Activated T-helper 1 cell treated with anti-CD3 and anti-CD28 coated beads, Interleukin-12 subunit alpha, Interleukin-12 subunit beta, Interleukin-2, Interleukin-4 antibody, amounts not matched to agents 30 ng/mL and 10 ng/mL and 1 ng/mL, durations not matched to agents 14 hours and 24 hours and 36 hours (primary cell): ENCODE data around the gene EPB41L4B. TPM values are rescaled to one million over a fixed set of nuclear protein-coding genes. Genes with fewer than 3 reads are reported as not detected.
"Not testable (repeated sequence)": the region's sequence is repeated elsewhere in the genome, so short reads cannot be mapped to it uniquely, and the experiment has no call there.

Experiments
- DNase-seq: peaks from one replicate; pipeline ENCODE4 v3.0.0; 2021; ENCODE audit warnings: low spot score
- H3K27ac Mint-ChIP-seq: one replicate; pipeline ENCODE4 v1.8.0; 2021; ENCODE audit warnings: mild to moderate bottlenecking, mixed read lengths
- H3K27me3 Mint-ChIP-seq: one replicate; pipeline ENCODE4 v1.8.0; 2022; ENCODE audit warnings: mild to moderate bottlenecking, moderate library complexity, mixed read lengths; ENCODE audit not compliant: insufficient read depth
- H3K36me3 Mint-ChIP-seq: one replicate; pipeline ENCODE4 v1.8.0; 2021; ENCODE audit warnings: low read depth, mixed read lengths
- H3K4me1 Mint-ChIP-seq: one replicate; pipeline ENCODE4 v1.8.0; 2021; ENCODE audit warnings: low read depth, mixed read lengths
- H3K4me3 Mint-ChIP-seq: one replicate; pipeline ENCODE4 v1.8.0; 2021; ENCODE audit warnings: mild to moderate bottlenecking, moderate library complexity, mixed read lengths
- H3K9me3 Mint-ChIP-seq: one replicate; pipeline ENCODE4 v1.8.0; 2021; ENCODE audit warnings: mixed read lengths
- intact Hi-C: fragments of 100-400 bp; cut with micrococcal nuclease; formaldehyde crosslinking; loops from one replicate; pipeline ENCODE4 v1.15.1; 2024
- total RNA-seq: library from RNA; stranded (reverse); gene quantifications from 2 replicates; pipeline ENCODE4 v1.2.3, GENCODE V29; 2022

Gene EPB41L4B
- total RNA-seq, 1 donor from 2014 or later: 2.2 TPM

DNA sequence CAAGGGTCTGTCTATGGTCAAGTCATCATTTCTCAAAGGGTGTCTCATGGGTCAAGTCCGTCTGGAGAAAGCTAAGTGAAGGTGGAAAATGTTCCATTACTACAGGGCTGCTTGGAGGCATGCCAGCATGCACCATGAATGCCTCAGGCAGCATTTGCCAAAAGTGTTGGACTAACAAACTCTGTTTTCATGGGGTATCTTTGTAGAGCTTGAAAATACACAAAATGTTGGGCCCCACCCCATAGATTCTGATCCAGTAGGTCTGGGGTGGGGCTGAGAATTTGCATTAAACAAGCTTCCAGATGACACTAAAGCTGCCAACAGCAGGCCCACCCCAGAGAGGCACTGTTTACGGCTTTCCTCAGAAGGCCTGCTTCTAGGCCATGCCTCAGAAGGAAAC lies 78.8 kb downstream of the EPB41L4B start:
- intact Hi-C loops: no loop called here
- H3K36me3 Mint-ChIP-seq: no peaks in the 10 kb centered on the region
- no peak overlapping the region for H3K27ac Mint-ChIP-seq
- no peak for DNase-seq
- peaks cover 28% of the 10 kb centered on the region for H3K27me3 Mint-ChIP-seq
- no peaks in the 10 kb centered on the region for H3K4me1 Mint-ChIP-seq
- H3K4me3 Mint-ChIP-seq: no peak overlapping the region
- no peaks in the 10 kb centered on the region for H3K9me3 Mint-ChIP-seq

DNA sequence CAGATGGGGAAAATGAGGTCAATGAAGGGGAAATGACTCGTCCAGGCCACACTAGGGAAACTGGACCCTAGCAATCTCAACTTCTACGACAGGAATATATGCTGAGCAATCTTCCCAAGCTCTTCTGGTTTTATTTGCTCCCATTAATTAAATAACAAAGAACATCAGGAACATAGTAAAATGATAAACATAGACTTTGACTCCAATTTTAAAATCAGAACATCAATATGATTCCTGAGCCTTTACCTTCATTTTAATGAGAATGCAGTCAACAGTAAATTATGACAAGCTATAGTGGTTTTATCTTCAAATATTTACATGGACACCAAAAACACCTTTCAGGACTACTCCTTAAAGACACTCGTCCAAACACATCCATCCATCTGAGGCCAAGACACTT lies 79.7 kb downstream of the EPB41L4B start:
- H3K4me1 Mint-ChIP-seq: no peaks in the 10 kb centered on the region
- intact Hi-C loops: no loop called here
- DNase-seq: no peak
- no peaks in the 10 kb centered on the region for H3K36me3 Mint-ChIP-seq
- no peak overlapping the region for H3K27ac Mint-ChIP-seq
- H3K27me3 Mint-ChIP-seq: peaks cover 29% of the 10 kb centered on the region
- H3K9me3 Mint-ChIP-seq: no peaks in the 10 kb centered on the region
- no peak overlapping the region for H3K4me3 Mint-ChIP-seq

- no peaks in the 10 kb centered on the region for H3K4me1 Mint-ChIP-seq
- no peak overlapping the region for H3K4me3 Mint-ChIP-seq
- intact Hi-C loops: no loop called here
- no peaks in the 10 kb centered on the region for H3K36me3 Mint-ChIP-seq
- no peaks in the 10 kb centered on the region for H3K9me3 Mint-ChIP-seq
- H3K27ac Mint-ChIP-seq: no peak overlapping the region
- no peak for DNase-seq
- peaks cover 28% of the 10 kb centered on the region for H3K27me3 Mint-ChIP-seq
Measured at GRCh38 chr9:109239240-109239639, 81.6 kb downstream of the EPB41L4B start.

DNA sequence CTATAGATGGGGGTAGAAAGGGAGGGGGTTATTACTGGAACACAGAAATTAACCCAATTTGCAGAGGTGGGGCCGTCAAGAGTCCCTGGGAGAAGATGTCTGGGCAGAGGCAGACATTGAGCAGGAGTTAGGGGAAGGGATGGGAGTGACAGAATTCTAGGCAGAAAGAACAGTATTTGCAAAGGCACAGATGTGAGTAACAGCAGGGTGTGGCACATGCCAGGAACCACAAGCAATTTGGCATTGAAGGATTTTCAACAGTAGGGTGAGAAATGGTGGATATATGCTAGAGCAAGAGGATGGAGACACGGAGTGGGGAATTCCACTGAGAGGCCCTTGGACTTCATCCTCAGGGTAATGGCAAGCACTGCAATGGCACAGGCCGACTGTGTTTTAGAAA lies 82.2 kb downstream of the EPB41L4B start:
- intact Hi-C loops: no loop called here
- Mint-ChIP-seq H3K27ac (no peak overlapping the region), H3K36me3 (no peaks in the 10 kb centered on the region), H3K4me3 (no peak overlapping the region), H3K9me3 (no peaks in the 10 kb centered on the region), H3K4me1 (no peaks in the 10 kb centered on the region), H3K27me3 (peaks cover 22% of the 10 kb centered on the region)
- no peak for DNase-seq

DNA sequence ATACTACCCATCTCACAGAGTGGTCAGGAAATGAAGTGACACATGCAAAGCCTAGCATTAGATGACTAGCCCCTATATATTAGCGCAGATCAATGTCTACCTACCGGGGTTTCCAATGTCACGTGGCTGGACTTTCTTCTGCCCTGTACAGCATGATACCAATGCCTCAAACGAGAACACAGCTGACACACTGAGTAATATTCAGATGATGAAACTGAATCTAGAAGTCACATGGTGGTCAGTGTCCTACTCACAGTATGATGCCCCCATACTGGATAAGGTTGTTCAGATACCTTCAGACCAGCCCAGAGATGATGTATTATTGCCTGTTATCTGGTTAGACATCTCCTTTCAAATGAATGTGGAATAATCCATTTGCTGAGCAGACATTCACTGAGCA lies 82.7 kb downstream of the EPB41L4B start:
- H3K27me3 Mint-ChIP-seq: peaks cover 19% of the 10 kb centered on the region
- intact Hi-C loops: no loop called here
- H3K4me1 Mint-ChIP-seq: no peaks in the 10 kb centered on the region
- H3K27ac Mint-ChIP-seq: no peak overlapping the region
- H3K36me3 Mint-ChIP-seq: no peaks in the 10 kb centered on the region
- no peaks in the 10 kb centered on the region for H3K9me3 Mint-ChIP-seq
- no peak overlapping the region for H3K4me3 Mint-ChIP-seq
- no peak for DNase-seq

DNA sequence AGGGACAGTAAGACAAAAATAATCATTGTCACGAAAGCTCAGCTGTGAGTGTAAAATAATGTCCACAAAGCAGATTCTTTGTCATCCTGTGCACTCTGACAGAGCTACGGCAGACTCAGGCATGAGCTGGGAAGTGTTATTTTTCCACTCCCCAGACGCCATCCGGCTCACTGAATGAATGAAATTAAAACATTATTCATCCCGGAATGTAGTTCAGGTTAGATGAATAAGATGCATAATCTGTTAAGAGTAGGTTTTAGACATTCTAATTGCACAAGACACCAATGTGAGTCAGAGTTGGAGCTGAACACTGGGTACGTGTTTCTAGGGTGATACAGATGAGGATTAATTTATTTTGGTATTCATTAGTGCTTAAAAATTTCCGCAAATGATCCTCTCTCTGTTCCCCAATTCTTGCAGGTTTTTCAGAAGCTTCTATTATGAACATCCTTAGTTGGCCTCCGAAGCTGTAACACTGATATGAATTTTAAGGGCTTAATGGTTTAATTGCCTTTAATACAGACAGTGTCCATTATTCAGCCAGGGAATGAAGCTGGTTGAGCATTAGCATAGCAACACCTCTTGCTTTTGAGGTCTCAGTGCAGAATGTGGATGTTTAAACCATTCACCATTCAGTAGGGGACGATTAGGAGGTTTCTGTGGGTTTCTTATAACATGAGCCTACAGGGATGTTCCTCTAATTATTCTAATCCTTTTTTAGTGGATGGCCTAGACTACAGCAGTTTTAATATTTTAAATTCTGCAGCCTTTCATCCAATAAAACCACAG lies 88.2 kb downstream of the EPB41L4B start:
- no peak for DNase-seq
- Mint-ChIP-seq H3K27me3 (peaks cover 20% of the 10 kb centered on the region), H3K4me3 (no peak overlapping the region)

DNA sequence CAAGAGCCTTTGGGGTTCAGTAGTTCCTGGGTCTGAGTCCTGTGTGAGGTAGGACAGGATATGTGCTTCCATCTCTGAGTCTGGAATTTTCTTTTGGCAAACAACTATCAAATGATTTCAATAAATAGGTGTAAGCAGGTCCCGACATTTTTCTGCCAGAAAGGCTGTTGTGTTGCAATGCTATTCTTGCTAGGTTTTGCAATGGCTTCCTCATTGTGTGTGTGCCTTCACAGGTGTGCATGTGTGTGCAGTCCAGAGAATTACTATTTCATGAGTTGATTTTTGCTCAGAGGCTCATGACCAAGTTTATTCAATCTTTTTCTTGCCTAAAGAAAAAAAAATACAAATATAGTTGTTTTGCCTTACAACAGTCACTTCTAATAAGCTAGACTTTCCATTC lies 89.3 kb downstream of the EPB41L4B start:
- intact Hi-C loops: no loop called here
- DNase-seq: no peak
- Mint-ChIP-seq H3K27me3 (peaks cover 26% of the 10 kb centered on the region), H3K4me1 (no peaks in the 10 kb centered on the region), H3K4me3 (no peak overlapping the region), H3K27ac (no peak overlapping the region), H3K9me3 (no peaks in the 10 kb centered on the region), H3K36me3 (no peaks in the 10 kb centered on the region)

More for the DNA sequence above, 88.2 kb downstream of the EPB41L4B start:
- H3K4me1 Mint-ChIP-seq: no peaks in the 10 kb centered on the region
- H3K27ac Mint-ChIP-seq: no peak overlapping the region
- H3K36me3 Mint-ChIP-seq: no peaks in the 10 kb centered on the region
- intact Hi-C loops: no loop called here
- no peaks in the 10 kb centered on the region for H3K9me3 Mint-ChIP-seq

- Mint-ChIP-seq H3K27ac (no peak overlapping the region), H3K27me3 (peaks cover 25% of the 10 kb centered on the region), H3K36me3 (no peaks in the 10 kb centered on the region), H3K4me3 (no peak overlapping the region), H3K4me1 (no peaks in the 10 kb centered on the region), H3K9me3 (no peaks in the 10 kb centered on the region)
- DNase-seq: no peak
- intact Hi-C loops: no loop called here
Measured at GRCh38 chr9:109230277-109230676, 90.6 kb downstream of the EPB41L4B start.

GRCh38 chr9:109229682-109230081 lies 91.2 kb downstream of the EPB41L4B start:
- DNase-seq: no peak
- H3K4me1 Mint-ChIP-seq: no peaks in the 10 kb centered on the region
- intact Hi-C loops: no loop called here
- no peaks in the 10 kb centered on the region for H3K9me3 Mint-ChIP-seq
- no peak overlapping the region for H3K27ac Mint-ChIP-seq
- H3K4me3 Mint-ChIP-seq: no peak overlapping the region
- H3K36me3 Mint-ChIP-seq: no peaks in the 10 kb centered on the region
- peaks cover 20% of the 10 kb centered on the region for H3K27me3 Mint-ChIP-seq

- Mint-ChIP-seq H3K4me1 (no peaks in the 10 kb centered on the region), H3K4me3 (no peak overlapping the region), H3K9me3 (no peaks in the 10 kb centered on the region), H3K27ac (no peak overlapping the region), H3K36me3 (no peaks in the 10 kb centered on the region), H3K27me3 (peaks cover 20% of the 10 kb centered on the region)
- DNase-seq: no peak
- intact Hi-C loops: no loop called here
Measured at GRCh38 chr9:109228093-109228642, 92.7 kb downstream of the EPB41L4B start.

DNA sequence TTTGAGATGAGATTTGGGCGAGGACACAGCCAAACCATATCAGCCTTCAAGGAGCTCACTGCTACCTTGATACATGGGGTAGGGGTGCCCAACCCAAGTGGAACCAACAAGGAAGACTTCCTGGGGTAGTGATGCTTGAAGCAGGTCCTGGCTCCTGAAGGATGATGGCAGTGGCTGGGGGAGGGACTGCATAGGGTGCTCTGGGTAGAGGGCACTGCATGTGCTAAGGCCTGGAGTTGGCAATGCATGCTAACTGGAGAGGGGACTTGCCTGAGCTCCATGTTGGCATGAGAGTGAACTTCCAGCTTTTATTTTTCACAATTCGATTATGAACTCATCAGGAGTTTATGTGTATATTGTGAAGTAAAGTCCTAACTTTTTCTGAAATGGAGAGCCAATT lies 95.2 kb downstream of the EPB41L4B start:
- DNase-seq: no peak
- intact Hi-C loops: no loop called here
- Mint-ChIP-seq H3K27ac (no peak overlapping the region), H3K4me1 (no peaks in the 10 kb centered on the region), H3K9me3 (no peaks in the 10 kb centered on the region), H3K4me3 (no peak overlapping the region), H3K36me3 (no peaks in the 10 kb centered on the region), H3K27me3 (peaks cover 24% of the 10 kb centered on the region)

DNA sequence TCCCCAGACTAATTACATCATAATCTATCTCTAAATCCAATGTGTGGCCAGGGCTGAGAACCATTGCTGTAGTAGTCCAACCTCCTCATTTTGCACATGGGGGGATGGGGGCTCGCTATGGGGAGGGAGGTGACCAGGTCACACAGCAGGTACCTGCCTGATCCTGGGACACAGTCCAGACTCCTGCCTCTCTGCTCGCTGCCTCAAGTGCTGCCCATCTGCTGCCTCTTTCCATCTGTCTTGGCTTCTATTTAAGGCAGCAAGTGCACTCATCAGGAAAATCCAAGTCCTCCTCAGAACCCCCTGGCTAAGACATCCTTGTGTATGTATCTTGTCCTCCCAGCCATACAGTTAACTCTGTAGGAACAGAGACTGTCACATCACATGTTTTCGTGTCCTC lies 96.1 kb downstream of the EPB41L4B start:
- intact Hi-C loops: no loop called here
- Mint-ChIP-seq H3K36me3 (no peaks in the 10 kb centered on the region), H3K27ac (no peak overlapping the region), H3K9me3 (no peaks in the 10 kb centered on the region), H3K4me3 (no peak overlapping the region), H3K27me3 (peaks cover 23% of the 10 kb centered on the region), H3K4me1 (no peaks in the 10 kb centered on the region)
- no peak for DNase-seq

GRCh38 chr9:109218242-109218641 lies 102.6 kb downstream of the EPB41L4B start:
- H3K4me3 Mint-ChIP-seq, H3K9me3 Mint-ChIP-seq: not testable (repeated sequence)

More at GRCh38 chr9:109218242-109218641, 102.6 kb downstream of the EPB41L4B start:
- H3K4me1 Mint-ChIP-seq, intact Hi-C loops, DNase-seq, H3K36me3 Mint-ChIP-seq, H3K27ac Mint-ChIP-seq: not testable (repeated sequence)
- peaks cover 18% of the 10 kb centered on the region for H3K27me3 Mint-ChIP-seq
